NCI-H82 treated with DMSO at 0.1 percent for 48 hours (cell line): Measurements from ENCODE around the gene SNAP47.

ENCODE experiments used
- DNase-seq: peaks from one replicate; lab custom pipeline; 2025; ENCODE audit not compliant: unreplicated experiment; lab: John Stamatoyannopoulos, UW

The SNAP47 gene

DNA sequence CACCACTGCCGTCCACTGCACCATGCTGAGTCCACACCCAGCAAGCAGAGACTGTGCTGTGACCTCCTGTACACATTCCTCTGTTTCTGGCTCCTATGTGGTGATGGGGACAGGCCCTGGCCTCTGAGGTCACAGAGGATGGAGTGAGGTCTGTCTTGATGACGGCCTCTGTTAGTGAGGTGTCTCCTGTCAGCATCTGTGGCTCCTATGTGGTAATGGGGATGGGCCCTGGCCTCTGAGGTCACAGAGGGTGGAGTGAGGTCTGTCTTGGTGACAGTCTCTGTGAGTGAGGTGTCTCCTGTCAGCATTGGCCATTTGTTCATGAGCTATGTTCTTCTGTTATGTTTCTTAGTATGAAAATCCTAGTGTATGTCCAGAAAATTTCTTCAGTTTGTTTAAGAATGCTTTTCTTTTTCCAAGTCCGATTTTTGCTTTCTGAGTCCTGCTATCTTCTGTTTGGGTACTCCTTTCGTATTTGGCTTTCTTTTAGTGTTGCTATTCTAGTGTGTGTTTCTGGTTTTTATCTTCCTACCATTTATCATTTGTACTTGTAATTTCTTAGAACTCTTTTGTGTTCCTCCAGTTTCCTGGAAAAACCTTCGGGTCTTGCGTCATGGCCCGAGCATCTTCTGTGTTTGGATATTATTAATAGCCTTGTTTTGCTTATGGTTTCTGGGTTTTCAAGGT, 13.4 kb downstream of the SNAP47 start:
- DNase-seq: no peak

DNA sequence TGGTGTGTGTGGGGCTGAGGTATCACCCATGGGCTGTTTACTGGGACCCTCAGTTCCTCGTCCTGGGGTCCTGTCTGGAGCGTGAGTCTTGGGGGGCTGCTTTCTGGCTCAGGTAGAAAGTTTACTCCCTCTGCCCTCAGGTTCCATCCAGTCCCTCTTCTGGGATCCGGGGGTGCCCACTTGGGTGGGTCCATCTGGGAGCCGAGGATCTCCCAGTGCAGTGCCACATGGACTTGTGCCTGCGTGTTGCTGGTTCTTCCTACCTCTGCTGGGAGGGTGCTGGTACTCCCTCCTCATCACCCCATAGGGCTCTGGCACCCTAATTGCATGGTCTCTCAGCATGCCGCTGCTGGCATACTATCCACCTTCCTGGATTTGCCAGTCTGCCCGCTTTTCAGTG, 14.0 kb downstream of the SNAP47 start:
- DNase-seq: no peak

DNA sequence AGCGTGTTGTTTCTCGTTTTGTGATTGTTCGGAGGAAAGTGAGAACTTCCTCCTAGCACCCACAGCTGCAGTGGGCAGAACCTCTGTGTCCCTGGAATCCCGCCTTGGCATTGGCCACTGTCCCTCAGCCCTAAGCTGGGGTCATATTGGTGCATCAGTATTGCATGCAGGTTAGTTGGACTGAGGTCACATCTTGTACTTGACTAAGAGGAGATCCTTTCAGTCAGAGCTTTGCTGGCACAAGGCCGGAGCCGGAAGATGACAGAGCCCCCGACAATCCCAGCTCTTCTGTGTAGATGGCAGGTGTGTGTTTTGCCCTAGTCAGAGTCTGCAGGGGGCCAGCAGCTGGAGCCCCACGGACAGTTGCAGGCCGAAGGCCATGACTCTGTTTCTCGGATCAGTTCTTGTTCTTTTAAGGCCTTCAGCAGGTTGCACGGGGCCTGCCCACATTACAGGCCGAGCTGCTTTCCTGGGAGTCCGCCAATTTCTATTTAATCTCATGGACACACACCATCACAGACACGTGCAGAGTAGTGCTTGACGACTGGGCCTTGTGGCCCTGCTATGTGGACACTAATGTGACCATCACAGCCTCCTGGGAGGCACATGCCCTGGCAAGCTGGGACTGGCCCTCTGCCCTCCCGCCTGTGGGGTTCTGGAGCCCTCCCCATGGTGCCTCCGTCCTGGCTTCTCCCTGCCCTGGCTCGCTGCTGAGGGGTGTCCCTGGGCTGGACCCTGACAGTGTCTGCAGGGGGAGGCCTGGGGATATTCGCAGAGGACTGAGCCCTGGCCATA, 14.9 kb downstream of the SNAP47 start:
- DNase-seq: no peak

DNA sequence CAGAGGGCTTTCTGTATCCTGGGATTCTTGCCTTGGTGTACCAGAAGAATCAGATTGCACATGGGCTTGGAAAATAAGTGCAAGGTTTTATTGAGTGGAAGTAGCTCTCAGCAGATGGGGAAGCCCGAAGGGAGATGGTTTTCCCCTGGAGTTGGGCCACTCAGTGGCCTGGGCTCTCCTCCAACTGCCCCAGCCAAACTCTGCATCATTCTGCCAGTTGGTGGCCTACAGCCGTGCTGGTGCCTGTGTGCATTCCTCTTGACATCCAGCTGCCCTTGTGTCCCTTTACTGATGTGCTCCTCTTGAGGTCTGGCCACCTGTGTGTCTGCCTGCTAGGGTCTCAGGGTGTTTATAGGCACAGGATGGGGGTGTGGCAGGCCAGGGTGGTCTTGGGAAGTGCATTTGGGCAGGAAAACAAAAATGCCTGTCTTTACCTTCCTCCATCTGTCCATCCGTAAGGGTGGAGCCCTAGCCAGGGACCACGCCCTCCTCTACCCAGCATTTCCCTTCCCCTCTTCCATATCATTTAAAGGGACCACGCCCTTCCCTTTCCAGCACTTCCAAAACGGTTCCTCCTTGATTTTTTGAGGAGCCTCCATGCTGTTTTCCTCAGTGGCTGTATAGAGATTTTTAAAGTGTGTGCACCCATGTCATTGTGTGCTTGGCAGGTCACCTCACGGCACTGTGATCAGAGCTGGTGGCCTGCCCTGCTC, 18.9 kb downstream of the SNAP47 start:
- no peak for DNase-seq

DNA sequence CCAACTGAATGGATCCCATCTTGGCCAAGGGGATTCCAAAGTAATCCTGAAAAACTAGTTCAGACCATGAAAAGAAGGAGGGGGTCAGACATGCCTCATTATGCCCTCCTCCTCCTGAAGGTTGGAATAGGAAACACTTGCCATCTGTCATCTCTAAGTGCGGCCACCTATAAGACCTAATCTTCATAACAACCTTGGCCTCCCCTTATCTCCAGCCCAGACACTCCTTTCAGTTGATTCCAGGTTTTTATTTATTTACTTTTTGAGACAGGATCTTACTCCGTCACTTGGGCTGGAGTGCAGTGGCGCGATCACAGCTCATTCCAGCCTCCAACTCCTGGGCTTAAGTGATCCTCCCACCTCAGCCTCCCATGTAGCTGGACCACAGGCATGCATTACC, 19.7 kb downstream of the SNAP47 start:
- no peak for DNase-seq

DNA sequence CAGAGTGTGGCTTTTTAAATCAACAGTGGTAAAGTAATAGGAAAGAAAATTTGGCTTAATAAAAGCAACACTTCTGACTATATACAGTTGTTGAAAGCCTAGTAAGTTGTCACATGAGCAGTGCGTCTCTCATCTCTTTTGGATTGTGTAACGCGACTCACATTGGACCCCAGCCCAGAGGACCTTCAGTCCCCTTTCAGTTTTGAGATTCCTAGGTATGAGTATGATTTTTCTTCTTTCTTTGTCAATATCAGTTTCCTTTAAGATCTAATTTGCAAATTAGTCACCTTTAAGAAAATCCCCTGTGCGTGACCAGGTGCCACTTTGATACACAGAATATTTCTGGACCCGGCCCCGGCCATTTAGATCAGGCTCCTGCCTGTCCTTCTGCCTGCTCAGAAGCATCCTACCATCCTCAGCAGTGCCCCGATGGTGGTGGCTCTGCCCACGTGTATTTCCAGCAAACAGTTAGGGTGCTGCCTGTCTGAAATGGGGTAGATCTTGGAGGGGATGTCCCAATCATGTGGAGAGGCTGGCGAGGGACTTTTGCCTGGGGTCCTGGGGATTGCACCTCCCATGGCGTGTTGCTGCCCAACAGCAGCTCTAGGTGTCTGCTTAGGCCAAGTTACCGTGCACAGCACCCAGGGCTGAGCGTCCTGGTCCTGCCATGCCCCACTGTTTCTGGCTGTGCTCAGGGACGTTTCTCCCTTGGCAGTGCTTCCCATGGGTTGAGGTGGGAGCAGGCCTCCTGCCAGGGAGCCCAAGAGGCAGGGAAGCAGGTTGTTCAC, 21.1 kb downstream of the SNAP47 start:
- DNase-seq: no peak

DNA sequence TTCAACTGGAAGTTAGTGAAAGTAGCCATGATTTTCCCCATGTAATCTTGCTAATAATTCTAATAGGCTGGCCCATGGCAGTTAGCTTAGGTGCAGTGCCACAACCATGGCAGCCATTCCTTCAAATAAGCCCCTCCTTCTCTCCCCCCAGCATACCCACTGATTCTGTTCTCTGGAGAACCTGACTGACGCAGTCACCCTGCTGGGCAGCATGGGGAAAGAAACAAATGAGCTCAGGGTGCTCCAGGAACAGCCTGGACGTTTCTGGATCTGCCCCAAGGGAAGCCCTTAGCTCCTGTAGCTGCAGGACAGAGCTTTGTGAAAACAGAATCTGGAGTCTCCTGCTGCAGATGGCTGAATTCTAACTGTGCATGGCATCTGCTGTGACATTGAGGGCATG, 22.5 kb downstream of the SNAP47 start:
- no peak for DNase-seq

DNA sequence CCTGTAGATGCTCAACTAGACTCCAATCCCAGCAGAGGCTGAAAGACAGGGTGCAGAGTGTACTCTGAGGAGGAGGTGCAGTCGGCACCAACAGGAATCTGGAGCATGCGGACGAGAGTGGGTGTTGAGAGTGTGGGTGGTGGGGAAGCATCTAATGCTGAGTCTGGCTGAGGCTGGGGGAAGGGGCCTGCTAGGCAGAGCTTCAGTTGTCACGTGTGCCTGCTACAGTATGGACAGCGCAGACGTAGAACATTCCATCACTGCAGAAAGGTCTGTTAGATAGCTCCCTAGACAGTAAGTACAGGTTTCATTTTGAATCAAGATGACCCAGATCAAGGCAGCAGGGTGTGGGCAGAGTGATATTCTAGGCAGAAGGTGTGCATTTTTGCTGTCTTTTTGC, 23.1 kb downstream of the SNAP47 start:
- no peak for DNase-seq

DNA sequence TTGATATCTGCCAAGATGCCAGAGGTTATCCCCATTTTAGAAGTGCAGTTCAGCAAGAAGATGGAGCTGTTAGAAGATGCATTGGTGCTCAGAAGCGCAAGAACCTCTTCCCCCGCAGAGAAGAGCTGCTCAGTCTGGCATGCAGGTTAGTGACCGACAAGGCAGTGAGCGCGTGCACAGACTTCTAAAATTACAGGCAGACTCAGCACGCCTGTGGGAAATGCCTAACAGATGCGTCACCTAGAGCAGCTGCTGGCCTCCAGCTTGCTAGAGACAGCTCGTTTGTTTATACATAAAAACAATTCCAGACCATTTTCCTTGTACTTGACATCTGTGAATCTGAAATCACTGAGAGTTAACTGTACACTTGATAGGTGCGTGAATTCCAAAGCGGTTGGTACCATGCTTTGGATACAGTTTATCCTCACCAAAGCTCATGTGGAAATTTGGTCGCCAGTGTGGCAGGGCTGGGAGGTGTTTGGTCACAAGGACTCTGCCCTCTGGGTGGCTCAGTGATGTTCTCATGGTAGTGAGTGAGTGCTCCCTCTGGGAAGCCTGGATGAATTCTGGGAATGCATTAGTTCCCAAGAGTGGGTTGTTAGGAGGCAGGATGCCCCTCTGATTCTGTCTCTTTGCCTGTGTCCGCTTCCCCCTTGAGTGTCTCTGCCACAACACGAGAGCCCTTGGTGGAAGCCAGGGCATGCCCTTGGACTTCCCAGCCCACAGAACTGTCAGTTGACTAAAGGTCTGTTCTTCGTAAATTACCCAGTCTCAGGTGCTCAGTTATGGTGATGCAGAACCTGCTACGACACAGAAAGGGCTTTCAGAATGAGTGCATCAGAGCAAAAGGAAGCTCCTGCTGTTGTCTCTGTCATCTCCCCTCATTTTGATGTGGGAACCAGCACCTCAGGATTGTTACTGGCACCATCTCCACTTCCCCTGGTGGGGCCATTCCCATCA, 24.4 kb downstream of the SNAP47 start:
- DNase-seq: no peak

DNA sequence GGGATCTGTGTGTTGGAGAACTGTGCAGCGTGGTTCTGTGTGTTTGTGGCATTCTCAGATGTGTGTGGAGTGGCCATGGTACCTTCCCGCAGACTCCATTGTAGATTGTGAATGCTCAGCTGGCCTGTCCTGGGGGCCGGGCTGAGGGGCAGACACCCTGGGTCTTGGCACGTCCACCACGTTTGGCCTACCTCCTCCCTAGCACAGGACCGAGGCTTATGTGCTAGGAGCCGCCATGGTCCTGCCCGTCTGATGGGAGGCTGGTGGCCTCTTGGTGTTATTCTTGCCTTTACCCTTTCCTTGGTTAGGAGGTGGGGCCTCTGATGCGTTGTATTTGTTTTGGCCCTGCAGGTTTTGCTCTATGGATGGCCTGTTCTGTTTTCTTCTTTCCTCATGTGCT, 25.1 kb downstream of the SNAP47 start:
- no peak for DNase-seq

DNA sequence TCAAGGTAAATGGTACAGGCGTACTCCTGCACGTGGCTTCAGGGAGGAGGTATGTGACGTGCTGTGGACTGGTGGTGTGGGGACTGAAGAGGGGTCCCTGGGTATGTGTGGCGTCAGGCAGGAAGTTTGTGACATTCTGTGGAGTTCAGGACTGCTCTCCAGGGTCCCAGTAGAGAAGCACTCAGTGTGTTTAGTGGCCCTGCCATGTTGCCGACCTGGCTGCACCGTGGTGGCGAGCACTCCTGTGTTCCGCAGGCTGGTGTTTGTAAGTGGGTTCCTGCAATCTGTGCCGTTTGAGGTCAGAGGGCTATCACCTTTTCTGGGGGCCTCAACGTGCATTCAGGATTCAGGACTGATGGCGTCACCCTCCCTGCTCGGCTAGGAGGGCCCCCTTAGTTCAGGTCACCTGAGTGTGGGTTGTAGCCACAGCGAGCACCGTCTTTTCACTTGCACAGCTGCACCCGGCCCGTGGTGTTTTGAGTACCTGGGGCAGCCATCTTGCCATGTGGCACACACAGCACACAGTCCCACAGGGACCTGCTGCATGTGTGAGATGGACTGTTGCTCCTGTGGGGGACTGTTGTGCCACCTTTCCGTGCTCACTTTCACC, 26.5 kb downstream of the SNAP47 start:
- DNase-seq: no peak

DNA sequence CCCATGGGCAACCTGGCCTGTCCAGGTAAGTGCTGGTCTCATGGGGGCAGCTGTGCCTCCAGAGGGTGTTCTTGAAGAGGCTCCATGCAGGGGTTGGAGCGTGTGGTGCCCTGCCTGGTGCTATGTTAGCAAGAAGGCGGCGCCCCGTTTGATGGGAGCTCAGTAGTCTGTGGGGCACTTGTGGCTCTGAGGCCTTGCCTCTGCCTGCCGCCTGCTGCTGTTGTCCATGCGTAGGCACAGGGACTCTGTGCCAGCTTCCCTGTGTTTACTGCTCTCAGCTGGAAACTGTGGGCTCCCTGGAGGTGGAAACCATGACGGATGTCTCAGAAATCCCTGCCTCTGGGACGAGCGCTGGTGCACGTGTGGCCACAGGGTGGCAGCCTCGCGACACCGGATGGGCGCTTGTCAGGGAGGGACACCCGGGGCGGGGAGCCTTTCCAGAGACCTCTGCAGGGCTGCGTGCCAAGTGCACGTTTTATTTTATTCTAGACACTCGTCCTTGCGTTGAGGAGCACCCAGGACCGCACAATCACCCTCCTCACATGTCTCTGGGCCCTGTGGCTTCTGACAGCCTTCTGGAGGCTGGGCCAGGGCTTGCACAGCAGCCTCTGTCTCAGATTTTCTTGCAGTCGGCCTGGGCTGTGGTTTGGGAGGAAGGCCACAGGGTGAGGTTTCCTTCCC, 27.1 kb downstream of the SNAP47 start:
- peak; percentile 26 for DNase-seq

DNA sequence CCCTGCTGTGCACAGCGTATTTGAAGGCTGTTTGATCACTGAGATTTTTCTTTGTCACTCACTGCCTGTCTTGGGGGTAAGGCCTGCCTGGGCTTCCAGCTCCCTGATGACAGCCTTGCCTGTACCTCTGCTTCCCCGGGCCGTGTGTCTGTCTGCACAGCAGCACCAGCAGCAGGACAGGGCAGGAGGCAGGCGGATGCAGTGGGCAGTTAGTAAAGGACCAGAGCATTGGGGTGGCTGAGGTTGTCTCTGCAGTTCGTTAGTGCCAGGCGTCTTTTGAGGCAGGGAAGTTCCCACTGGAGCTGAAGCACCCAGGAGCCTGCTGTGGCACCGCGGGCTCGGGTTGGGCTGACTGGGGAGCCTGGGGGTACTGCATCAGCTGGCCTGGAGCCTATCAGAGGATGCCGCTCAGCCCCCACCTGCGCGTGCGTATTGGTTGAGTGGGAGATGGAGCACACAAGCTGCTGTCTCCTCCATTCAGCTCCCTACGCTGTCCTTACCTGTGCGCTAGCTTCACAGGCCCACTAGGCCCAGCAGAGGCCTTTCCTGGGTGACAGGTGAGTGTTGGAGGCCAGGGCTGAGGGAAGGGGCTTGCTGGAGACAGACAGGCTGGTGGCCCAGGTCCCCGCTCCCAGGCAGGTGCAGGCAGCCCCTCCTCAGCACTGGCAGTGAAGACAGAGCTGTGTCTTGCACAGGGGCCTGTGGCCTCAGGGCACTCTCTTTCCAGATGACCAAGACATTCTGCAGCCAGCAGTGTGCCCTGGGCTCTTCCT, 28.2 kb downstream of the SNAP47 start:
- DNase-seq: no peak

DNA sequence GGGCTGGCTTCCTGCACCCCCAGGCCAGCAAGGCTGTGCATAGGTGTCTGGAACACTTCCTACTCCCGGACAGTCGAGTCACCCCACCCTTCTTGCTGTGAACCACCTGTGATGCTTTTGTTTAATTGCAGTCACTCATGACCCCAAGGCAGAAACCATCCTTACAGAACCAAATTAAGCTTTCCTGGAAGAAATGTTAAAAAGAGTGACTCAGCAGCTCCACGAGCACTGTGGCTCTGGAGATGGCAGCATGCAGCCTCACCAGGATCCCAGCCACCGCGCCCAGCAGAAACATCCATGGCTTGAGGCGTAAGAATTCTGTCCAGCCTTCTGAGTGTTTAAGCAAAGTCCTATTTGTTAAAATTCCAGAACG, 28.8 kb downstream of the SNAP47 start:
- DNase-seq: no peak

DNA sequence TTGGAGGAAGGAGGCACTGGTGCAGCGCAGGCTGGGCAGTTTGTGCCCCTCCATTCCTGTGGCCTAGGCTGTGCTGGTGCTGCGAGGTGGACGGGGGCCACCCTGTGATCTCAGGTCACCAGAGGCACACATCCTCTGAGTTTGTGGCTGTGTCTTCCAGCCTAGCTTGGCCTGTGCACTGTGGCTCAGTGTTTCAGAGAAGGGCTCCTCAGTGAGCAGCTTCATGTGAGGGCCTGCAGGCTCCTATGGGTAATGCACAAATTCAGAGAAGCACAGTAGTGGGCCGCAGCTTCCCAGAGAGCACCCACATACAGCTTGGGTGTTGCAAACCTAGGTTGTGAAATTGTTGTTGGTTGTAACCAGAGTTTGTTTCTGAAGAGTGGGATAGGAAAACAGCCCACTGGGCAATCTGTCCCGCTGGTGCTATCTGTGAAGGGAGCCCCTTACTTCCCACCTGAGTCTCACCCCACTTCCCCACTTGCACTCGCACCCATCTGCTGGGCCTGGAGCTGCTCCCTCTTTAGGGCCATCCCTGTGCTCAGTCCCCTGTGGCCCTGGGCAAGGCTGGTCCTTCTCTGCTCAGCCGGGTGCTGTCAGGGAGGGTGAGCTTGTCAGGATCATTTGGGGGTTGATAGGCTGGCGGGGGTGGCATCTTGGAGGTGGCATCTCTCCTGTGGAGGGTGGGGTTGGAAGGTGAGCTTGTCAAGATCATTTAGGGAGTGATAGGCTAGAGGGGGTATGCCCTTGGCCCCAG, 30.2 kb downstream of the SNAP47 start:
- no peak for DNase-seq

DNA sequence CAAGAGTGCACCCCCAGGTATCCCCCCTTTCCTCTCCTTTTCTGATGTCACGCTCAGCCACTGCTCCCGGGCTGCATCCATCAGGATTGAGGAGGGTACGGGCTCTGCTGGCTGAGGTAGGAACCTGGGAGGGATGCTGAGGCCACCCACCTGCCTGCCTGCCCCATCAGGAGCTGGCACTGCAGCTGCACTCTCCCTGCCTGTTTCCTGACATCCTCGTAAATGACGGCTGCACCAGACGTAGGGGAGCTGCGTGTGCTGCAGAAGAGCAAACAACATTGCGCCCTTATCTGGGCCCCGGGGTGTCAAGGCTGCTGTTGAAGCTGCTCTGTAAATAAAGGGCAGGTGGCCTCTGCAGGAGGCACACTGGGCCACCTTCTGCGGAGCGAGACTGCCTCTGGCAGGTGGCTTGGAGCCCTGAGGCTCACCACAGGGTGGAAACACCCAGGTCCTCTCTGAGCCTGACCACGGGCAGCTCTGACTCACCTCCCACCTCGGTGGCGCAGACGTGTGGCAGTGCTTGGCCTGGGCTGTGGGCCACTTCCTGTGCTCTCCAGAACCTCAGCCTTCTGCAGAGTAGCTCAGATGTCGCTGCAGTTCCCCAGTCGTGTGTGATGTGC, 30.9 kb downstream of the SNAP47 start:
- no peak for DNase-seq

DNA sequence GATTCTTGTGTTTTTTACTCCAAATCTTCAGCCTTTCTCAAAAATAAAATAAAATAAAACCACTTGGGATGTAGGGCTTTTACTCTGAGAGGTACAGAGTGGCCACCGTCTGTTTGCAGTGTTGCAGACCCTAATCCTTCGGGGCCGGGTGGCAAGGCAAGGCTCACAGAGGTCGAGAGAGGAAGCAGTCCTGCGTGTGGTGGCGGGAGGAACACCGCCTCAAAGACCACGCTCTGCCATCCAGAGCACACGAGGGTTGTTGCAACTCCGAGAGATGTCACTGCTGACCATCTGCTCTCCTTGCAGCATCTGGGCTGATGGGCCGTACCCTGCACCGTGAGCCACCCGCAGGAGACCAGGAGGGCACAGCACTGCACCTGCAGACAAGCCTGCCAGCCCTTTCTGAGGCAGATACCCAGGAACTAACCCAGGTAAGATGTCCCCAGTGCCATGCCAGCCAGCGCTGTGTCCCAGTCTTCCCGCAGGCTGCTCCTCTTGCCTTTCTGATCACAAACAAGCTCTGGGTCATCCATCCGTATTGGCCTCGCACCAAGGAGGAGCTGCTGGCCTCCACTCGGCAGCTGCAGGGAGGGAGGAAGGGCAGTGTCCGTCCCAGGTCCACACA, 31.5 kb downstream of the SNAP47 start:
- DNase-seq: no peak
